ENCODE results near the gene TCF12. TPM values are rescaled to one million over a fixed set of nuclear protein-coding genes. Genes with fewer than 3 reads are reported as not detected.
A peak's percentile ranks its signal among the peaks of the same experiment; 100 is the strongest.

The TCF12 gene
- total RNA-seq, 1 experiment from 2014 or later: 200 TPM

DNA sequence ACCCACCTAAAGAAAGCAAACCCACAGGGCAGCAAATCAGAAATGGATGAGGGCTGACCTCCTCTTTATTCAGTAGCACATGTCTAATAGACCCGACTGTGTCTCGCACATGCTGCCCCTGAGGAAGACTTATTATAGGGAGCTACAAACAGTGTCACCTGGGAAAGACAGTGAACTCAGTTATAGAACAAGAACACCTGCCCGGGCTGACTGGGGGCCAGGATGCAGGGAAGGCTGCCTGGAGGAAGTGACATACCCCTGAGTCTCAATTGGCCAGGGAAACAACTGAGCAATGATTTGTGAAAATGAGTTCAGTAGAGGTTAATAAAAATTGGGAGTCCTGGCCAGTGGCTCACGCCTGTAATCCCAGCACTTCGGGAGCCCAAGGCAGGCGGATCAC lies 379.2 kb downstream of the TCF12 start:
- no peak for DNase-seq (ENCODE audit: low read depth)

- no peak for DNase-seq (ENCODE audit: low read depth)
Observed at GRCh38 chr15:57298204-57298603, 379.8 kb downstream of the TCF12 start.

- DNase-seq (ENCODE audit: low read depth): no peak
Observed at GRCh38 chr15:57298843-57299550, 380.6 kb downstream of the TCF12 start.

GRCh38 chr15:57301307-57301706 lies 382.9 kb downstream of the TCF12 start:
- DNase-seq (ENCODE audit: low read depth): no peak

DNA sequence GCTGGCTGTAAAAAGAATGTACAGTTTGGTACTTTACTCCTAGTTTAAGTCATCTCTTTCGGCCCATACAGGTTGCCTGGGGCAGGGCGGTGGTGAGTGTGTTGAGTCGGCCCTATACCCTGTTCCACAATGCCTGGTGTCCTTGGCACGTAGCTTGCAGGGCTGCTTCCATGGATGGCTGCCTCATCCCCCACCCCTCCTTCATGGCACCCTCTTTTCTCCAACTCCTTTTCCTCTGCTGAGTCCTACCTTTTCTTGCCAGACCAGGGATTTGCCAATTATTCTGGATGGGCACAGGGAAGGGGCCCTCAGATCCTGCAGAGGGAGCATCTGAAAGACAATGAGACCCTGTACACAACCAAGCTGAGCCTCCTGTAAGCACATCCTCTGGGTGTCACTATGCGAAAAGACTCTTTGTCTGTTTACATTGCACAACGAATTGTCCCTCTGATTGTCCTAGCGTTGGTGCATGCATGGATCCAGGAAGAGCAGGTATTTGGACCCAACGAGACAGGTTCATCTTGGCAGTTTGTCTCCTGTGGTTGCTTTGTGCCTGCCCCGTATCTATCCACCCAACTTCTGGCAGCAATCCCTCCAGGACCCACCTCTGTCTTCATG lies 384.3 kb downstream of the TCF12 start:
- DNase-seq (ENCODE audit: low read depth): no peak

- no peak for DNase-seq (ENCODE audit: low read depth)
Observed at GRCh38 chr15:57305009-57305408, 386.6 kb downstream of the TCF12 start.

DNA sequence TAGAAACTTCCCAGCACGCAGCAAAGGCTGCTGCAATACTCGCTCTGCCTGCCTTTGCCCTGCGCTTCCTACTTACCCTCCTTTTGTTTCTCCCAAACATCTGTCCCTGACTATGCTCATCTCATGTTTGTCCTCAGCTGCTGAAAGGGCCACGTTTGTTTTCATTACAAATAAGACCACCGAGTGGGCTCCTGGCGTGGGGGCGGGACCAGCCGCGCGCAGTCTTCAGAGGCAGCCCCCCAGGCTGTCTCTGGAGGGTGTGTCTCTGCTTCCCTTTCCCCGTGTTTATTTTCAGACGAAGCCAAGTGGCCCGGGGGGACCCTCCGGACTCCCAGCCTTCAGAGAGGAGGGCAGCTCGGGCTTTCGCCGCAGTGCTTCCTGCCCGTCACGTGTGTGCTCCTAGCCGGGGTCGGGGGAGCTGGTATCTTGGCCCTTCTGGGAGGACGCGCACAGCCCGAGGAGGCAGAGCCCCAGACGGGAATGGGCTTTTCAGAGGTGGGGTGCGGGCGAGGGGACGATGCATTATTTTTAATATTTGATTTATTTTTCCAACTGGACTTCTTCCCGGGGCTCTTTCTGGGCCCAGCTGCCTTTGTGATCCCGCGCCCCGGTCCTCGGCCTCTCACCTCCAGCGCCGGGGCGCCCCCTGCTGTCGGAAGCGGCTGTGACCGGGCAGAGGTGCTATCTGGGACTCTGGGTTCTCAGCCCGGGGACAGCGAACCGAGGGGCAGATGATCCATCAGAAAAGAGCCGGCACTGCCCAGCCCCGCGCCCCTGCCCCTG lies 387.9 kb downstream of the TCF12 start:
- DNase-seq (ENCODE audit: low read depth): peak; percentile 78

- no peak for DNase-seq (ENCODE audit: low read depth)
Observed at GRCh38 chr15:57306944-57307411, 388.5 kb downstream of the TCF12 start.

GRCh38 chr15:57307527-57308169 lies 389.2 kb downstream of the TCF12 start:
- DNase-seq (ENCODE audit: low read depth): no peak

DNA sequence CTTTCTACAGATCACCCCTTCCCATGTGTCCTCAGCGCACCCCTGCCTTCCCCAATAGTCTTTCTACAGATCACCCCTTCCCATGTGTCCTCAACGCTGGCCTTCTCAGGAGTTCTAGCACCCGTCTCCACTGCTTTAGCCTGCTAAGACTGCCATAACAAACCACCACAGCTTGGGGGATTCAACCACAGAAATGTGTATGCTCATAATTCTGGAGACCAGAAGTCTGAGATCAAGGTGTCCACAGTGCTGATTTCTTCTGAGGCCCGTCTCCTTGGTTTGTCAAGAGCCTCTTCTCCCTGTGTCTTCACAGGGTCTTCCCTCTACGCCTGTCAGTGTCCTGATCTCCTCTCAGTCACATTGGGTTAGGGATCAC lies 389.7 kb downstream of the TCF12 start:
- DNase-seq (ENCODE audit: low read depth): no peak

DNA sequence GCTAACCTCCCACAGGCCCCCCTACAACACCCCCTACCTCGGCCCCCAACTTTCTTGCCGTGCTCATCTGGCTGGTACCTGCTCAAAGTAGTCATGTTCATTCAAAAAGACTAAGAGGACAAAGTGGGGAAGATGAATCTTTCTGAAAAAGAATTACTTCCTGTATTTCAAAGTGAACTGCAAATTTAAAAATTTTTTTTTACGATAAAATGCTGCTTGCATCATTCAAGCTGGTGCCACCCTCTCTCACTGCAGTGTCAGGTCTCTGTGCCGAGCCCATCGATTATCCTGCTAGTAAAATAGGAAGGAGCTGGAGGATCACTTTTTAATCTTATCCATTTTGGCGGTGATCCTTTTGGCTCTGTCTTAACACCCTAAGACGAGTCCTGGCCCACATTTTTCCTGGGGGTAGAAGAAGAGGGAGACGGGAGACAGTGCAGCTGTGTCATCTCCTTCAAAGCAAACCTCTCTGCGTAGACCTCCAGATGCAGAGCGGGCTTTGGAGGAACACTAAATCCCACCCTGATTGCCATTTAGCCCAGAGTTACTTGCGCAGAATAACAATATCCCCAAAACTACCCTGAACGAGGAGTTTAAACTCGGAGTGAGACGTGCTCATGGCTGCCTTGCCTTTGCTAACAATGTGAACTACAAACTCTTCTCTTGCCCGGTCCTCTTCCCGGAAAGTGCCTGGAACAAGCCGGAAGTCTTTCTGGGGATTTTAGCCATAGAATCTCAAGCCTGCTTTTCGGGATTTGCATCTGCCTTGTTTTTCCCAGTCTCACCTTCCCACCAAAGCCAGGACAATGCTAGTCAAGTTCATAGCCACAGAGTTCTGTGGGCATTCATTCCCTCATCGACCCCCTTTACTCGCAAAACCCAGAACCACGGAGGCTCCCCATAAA lies 391.7 kb downstream of the TCF12 start:
- DNase-seq (ENCODE audit: low read depth): no peak

DNA sequence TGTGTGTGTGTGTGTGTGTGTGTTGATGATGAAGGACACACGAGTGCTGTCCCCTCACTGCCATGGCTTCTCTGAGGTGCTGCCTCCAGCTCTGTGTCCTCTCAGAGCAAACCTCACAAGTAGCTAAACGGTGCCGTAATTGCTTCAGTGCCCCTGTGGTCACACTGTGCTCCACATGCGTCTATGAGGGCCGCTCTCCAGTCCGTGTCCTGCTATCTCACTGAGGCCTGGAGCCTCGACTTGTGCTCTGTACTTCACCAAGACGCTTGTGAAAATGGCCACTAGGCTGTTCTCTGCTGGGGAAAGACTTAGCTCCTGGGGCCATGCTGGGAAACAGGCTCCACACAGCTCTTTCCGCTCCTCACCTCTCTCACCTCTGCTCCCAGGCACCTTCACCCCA lies 392.4 kb downstream of the TCF12 start:
- no peak for DNase-seq (ENCODE audit: low read depth)

DNA sequence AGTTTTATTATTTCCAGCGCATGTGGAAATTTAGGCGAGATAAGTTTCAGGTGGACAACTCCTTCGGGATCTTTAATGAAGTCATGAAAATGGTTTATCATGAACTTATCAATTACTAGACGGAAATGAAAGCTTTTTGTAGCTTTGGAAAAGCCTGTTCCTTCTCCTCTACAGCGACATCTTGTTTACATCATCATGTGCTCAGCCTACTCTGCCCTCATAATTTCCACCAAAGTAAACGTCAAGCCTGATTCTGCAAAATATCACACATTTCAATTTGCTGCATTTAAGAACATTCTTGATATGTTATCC lies 393.5 kb downstream of the TCF12 start:
- DNase-seq (ENCODE audit: low read depth): no peak

- DNase-seq (ENCODE audit: low read depth): no peak
Observed at GRCh38 chr15:57312318-57313133, 394.1 kb downstream of the TCF12 start.

GRCh38 chr15:57313134-57313483 lies 394.7 kb downstream of the TCF12 start:
- DNase-seq (ENCODE audit: low read depth): no peak

GRCh38 chr15:57314221-57314620 lies 395.8 kb downstream of the TCF12 start:
- DNase-seq (ENCODE audit: low read depth): no peak

DNA sequence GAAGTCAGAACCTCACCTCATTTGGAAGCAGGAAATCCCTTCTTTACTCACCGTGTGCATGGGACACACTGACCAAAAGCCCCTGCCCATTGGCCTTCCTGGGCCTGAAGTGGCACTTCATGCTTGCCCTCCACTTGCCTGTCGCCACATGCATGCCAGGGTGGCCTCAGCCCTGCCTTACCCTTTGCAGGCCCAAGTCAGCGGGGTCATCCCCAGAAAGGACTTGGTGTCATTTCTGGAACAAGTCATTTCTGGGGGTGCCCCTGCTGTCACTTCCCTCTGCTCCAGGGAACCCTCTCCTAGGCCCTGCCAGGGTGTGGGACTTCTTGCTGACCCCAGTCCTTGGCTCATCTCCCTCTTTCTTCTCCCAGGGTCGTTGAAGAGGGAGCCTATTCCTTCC lies 398.0 kb downstream of the TCF12 start:
- no peak for DNase-seq (ENCODE audit: low read depth)

DNA sequence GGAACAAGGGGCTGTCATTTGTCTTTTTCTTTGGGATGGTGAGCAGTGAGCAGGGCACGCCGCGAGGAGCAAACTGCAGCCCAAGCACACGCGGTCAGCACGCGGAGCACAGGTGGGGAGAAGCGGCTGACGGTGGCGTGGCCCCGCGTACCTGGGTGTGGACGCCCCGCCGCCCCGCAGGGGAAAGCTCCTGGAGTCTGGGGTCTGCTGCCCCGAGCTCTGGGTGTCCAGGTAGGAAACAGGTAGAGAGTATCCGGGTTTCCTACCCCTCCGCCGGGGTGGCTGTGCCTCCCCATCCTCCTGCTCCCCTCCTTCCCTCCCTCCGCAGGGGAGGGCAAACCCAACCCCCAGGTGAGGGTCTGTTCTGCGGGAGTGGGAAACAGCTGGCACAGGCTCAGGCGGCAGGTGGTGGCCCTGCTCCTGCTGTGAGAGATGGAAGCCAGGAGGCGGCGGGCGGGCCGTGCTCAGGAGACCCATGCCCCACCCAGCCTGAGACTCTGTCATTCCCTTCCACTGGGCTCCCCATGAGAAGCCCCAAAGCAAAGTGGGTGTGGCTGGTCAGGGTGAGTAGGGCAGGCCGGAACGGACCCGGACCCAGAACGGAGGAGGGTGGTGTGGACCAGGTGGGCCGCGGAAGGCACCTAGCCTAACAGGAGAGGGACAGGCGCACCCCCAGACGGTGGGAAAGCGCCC lies 400.9 kb downstream of the TCF12 start:
- no peak for DNase-seq (ENCODE audit: low read depth)

DNA sequence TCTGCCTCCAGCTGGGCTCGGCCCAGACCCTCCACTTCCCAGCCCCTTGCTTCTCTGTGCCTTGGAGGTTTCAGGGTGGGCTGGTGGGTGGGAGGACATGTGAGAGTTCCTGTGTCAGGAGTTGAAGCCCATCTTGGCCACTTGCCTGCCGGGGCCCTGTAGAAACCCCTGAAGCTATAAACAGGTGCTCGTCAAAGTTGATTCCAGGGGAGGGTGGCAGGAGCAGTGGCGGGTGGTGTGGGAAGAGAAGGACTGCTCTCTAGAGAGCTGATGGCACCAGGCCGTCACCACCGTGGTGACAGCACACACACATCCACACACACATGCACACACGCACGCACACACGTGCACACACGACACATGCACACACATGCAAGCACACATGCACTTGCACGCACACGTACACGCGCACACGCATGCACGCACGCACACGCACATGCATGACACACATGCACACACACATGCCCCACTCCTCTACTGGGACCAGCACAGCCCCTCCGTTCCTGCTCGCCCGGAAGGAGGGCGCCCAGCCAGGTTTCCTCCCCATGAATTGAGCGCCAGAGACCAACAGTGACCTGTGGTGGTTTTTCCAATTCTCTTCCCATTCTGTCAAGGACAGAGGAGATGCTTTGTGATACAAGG lies 401.6 kb downstream of the TCF12 start:
- DNase-seq (ENCODE audit: low read depth): no peak

All from Daoy (cell line).